ENCODE measurements around the gene MYLK.
"Not testable (repeated sequence)": the region's sequence is repeated elsewhere in the genome, so short reads cannot be mapped to it uniquely, and the experiment has no call there.

MYLK gene

DNA sequence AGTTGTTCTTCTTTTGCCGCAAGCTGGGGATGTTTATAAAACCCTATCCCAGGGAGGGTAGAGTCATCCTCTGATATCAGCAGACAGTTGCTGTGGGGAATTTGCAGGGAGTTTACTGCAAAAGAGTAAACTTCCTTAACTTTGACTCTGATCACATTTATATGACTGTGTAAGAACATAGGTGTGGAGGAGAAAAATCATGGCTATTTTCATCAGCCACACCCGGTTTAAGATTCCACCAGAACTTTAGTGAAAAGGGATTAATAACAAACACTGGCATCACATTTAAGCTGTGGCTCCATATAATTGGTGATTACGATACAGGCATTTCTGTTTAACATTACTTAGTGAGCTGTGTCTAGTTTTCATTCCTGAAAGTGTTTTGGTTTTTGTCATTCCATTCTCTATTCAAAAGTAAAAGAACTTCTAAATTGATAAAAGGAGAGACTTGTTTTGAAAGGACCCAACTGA is 143.1 kb downstream of the MYLK start:
- H3K36me3 ChIP-seq, result no peaks in the 10 kb centered on the region
- TF ChIP-seq, protein P1, sequence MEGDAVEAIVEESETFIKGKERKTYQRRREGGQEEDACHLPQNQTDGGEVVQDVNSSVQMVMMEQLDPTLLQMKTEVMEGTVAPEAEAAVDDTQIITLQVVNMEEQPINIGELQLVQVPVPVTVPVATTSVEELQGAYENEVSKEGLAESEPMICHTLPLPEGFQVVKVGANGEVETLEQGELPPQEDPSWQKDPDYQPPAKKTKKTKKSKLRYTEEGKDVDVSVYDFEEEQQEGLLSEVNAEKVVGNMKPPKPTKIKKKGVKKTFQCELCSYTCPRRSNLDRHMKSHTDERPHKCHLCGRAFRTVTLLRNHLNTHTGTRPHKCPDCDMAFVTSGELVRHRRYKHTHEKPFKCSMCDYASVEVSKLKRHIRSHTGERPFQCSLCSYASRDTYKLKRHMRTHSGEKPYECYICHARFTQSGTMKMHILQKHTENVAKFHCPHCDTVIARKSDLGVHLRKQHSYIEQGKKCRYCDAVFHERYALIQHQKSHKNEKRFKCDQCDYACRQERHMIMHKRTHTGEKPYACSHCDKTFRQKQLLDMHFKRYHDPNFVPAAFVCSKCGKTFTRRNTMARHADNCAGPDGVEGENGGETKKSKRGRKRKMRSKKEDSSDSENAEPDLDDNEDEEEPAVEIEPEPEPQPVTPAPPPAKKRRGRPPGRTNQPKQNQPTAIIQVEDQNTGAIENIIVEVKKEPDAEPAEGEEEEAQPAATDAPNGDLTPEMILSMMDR (IDR thresholded peaks at IDR 0.05), result no peak
- H3K4me3 ChIP-seq (ENCODE audit: low read depth in 1 of 2, low read length in 1 of 2), result no peak overlapping the region
- H3K4me1 ChIP-seq (ENCODE audit: control insufficient read depth in 1 of 2, insufficient read depth in 1 of 2, low read depth in 1 of 2, low read length in 1 of 2), result no peaks in the 10 kb centered on the region
- no peaks in the 10 kb centered on the region for H3K9me3 ChIP-seq
- H3K27ac ChIP-seq, result no peak overlapping the region
- no peaks in the 10 kb centered on the region for H3K27me3 ChIP-seq

- Histone ChIP-seq H3K9me3 (no peaks in the 10 kb centered on the region), H3K36me3 (no peaks in the 10 kb centered on the region), H3K4me1 (ENCODE audit: control insufficient read depth in 1 of 2, insufficient read depth in 1 of 2, low read depth in 1 of 2, low read length in 1 of 2) (no peaks in the 10 kb centered on the region), H3K27me3 (no peaks in the 10 kb centered on the region), H3K4me3 (ENCODE audit: low read depth in 1 of 2, low read length in 1 of 2) (no peak overlapping the region), H3K27ac (no peak overlapping the region)
- TF ChIP-seq, protein P1 (IDR thresholded peaks at IDR 0.05), result no peak
Observed at GRCh38 chr3:123740391-123740822, 143.7 kb downstream of the MYLK start.

DNA sequence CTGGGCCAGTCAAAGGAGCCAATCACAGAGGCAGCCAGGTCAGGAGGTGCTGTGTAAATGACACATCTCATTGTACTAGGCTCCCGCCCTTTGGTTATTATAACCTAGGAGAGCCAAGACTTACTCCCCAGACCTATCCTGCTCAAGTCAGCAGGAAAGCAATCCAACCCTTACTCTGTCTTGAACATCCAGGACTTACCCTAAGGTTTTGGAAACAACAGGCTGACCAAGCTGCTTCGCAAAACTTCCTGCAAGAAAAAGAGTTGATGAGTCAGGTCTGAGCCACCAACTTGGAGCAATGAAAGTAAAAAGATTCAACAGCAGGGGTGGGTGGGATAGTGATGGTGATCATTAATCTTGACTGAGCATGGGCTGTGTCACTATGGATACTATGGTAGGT is 144.4 kb downstream of the MYLK start:
- TF ChIP-seq, protein P1 (IDR thresholded peaks at IDR 0.05), result no peak
- Histone ChIP-seq H3K9me3 (no peaks in the 10 kb centered on the region), H3K27me3 (no peaks in the 10 kb centered on the region), H3K4me3 (ENCODE audit: low read depth in 1 of 2, low read length in 1 of 2) (no peak overlapping the region), H3K4me1 (ENCODE audit: control insufficient read depth in 1 of 2, insufficient read depth in 1 of 2, low read depth in 1 of 2, low read length in 1 of 2) (no peaks in the 10 kb centered on the region), H3K27ac (no peak overlapping the region), H3K36me3 (no peaks in the 10 kb centered on the region)

- TF ChIP-seq, protein P1 (IDR thresholded peaks at IDR 0.05), result no peak
- Histone ChIP-seq H3K36me3 (no peaks in the 10 kb centered on the region), H3K27me3 (no peaks in the 10 kb centered on the region), H3K4me3 (ENCODE audit: low read depth in 1 of 2, low read length in 1 of 2) (no peak overlapping the region), H3K4me1 (ENCODE audit: control insufficient read depth in 1 of 2, insufficient read depth in 1 of 2, low read depth in 1 of 2, low read length in 1 of 2) (no peaks in the 10 kb centered on the region), H3K27ac (no peak overlapping the region), H3K9me3 (no peaks in the 10 kb centered on the region)
Observed at GRCh38 chr3:123739106-123739505, 145.0 kb downstream of the MYLK start.

- H3K4me1 ChIP-seq (ENCODE audit: control insufficient read depth in 1 of 2, insufficient read depth in 1 of 2, low read depth in 1 of 2, low read length in 1 of 2); H3K4me3 ChIP-seq (ENCODE audit: low read depth in 1 of 2, low read length in 1 of 2); H3K36me3 ChIP-seq; H3K27me3 ChIP-seq; H3K27ac ChIP-seq; H3K9me3 ChIP-seq: not testable (repeated sequence)
Observed at GRCh38 chr3:123738522-123738921, 145.6 kb downstream of the MYLK start.

GRCh38 chr3:123737168-123737567 is 147.0 kb downstream of the MYLK start:
- Histone ChIP-seq H3K36me3 (no peaks in the 10 kb centered on the region), H3K27me3 (no peaks in the 10 kb centered on the region), H3K9me3 (no peaks in the 10 kb centered on the region), H3K27ac (no peak overlapping the region), H3K4me1 (ENCODE audit: control insufficient read depth in 1 of 2, insufficient read depth in 1 of 2, low read depth in 1 of 2, low read length in 1 of 2) (no peaks in the 10 kb centered on the region), H3K4me3 (ENCODE audit: low read depth in 1 of 2, low read length in 1 of 2) (no peak overlapping the region)
- TF ChIP-seq, protein P1 (IDR thresholded peaks at IDR 0.05), result no peak
